SK-N-SH (cell line): Measurements from ENCODE around the gene NELFB. TPM values are rescaled to one million over a fixed set of nuclear protein-coding genes. Genes with fewer than 3 reads are reported as not detected.

Experiments
- CTCF ChIA-PET: fragments of 300-600, 350-600 bp; formaldehyde crosslinking; extraction: SDS; loops from one replicate; lab custom pipeline; 2021; lab: Yijun Ruan, JAX
- POLR2A ChIA-PET: fragments of 350-600 bp; sonication (Branson Sonifier 250); formaldehyde crosslinking; extraction: SDS; loops from one replicate; lab custom pipeline; 2020; ENCODE audit warnings: antibody characterized with exemption, inconsistent platforms; lab: Yijun Ruan, JAX
- DNase-seq: peaks from one replicate; pipeline ENCODE4 v3.0.0; 2012
- H2AFZ ChIP-seq: fragments of 200-600 bp; sonication (generic); 2 replicates; pipeline ENCODE4 v1.8.1; 2016; ENCODE audit warnings: antibody characterized with exemption, mild to moderate bottlenecking, low read depth
- H3F3A ChIP-seq: fragments of 200-600 bp; sonication (generic); replicated peaks from 2 replicates; pipeline ENCODE3; 2016; ENCODE audit warnings: antibody characterized with exemption, mild to moderate bottlenecking; ENCODE audit not compliant: insufficient read depth
- H3K27ac ChIP-seq, 2 experiments: fragments of 200-500 bp in 1 of 2; fragments of 200-600 bp in 1 of 2; sonication (Bioruptor generic) in 1 of 2; sonication (generic), shearing (Covaris generic) in 1 of 2; 2 replicates each; pipeline versions ENCODE4 v1.5.1 to v1.6.1; 2014 to 2016; ENCODE audit warnings: low read depth in 2 of 2, inconsistent platforms in 1 of 2, low read length in 1 of 2, mild to moderate bottlenecking in 1 of 2, mixed read lengths in 1 of 2
- H3K27me3 ChIP-seq: fragments of 200-600 bp; sonication (generic), shearing (Covaris generic); 2 replicates; pipeline ENCODE4 v1.6.1; 2016; ENCODE audit warnings: mixed run types; ENCODE audit not compliant: insufficient read depth
- H3K36me3 ChIP-seq, 2 experiments: fragments of 200-500 bp in 1 of 2; fragments of 200-600 bp in 1 of 2; sonication (Bioruptor generic) in 1 of 2; sonication (generic) in 1 of 2; replicated peaks in 1 of 2; 2 replicates each; pipeline versions ENCODE3 to v1.5.1; 2014 to 2016; ENCODE audit warnings: low read length in 1 of 2, mild to moderate bottlenecking in 1 of 2; ENCODE audit not compliant: insufficient read depth in 2 of 2, control insufficient read depth in 1 of 2
- H3K4me1 ChIP-seq, 2 experiments: fragments of 200-500 bp in 1 of 2; fragments of 200-600 bp in 1 of 2; sonication (Bioruptor generic) in 1 of 2; sonication (generic), shearing (Covaris generic) in 1 of 2; 2 replicates each; pipeline versions ENCODE4 v1.5.1 to v1.6.1; 2014 to 2016; ENCODE audit warnings: low read depth in 1 of 2, low read length in 1 of 2, mixed run types in 1 of 2; ENCODE audit not compliant: insufficient read depth in 2 of 2, control insufficient read depth in 1 of 2
- H3K4me2 ChIP-seq: fragments of 200-600 bp; sonication (generic), shearing (Covaris generic); 2 replicates; pipeline ENCODE4 v1.6.1; 2017; ENCODE audit warnings: mixed run types
- H3K4me3 ChIP-seq, 2 experiments: fragments of 200-500 bp in 1 of 2; fragments of 200-600 bp in 1 of 2; sonication (Bioruptor generic) in 1 of 2; sonication (generic), shearing (Covaris generic) in 1 of 2; 2 replicates each; pipeline versions ENCODE4 v1.5.1 to v1.8.1; 2014 to 2016; ENCODE audit warnings: low read depth in 2 of 2, inconsistent platforms in 1 of 2, low read length in 1 of 2, mild to moderate bottlenecking in 1 of 2, mixed read lengths in 1 of 2, moderate library complexity in 1 of 2
- H3K79me2 ChIP-seq: fragments of 200-600 bp; sonication (generic); 2 replicates; pipeline ENCODE4 v1.8.1; 2017; ENCODE audit warnings: mild to moderate bottlenecking; ENCODE audit not compliant: insufficient read depth
- H3K9ac ChIP-seq: fragments of 200-600 bp; sonication (generic); 2 replicates; pipeline ENCODE4 v1.6.1; 2017; ENCODE audit warnings: mixed run types
- H3K9me2 ChIP-seq: fragments of 200-600 bp; sonication (generic); 2 replicates; pipeline ENCODE4 v1.6.1; 2017; ENCODE audit warnings: mixed run types
- H3K9me3 ChIP-seq: fragments of 200-600 bp; sonication (generic); 2 replicates; pipeline ENCODE4 v1.6.1; 2017; ENCODE audit warnings: mixed run types, mild to moderate bottlenecking, moderate library complexity
- H4K20me1 ChIP-seq: fragments of 200-600 bp; sonication (generic); 2 replicates; pipeline ENCODE4 v1.6.1; 2017; ENCODE audit warnings: mild to moderate bottlenecking, mixed run types; ENCODE audit not compliant: insufficient read depth
- ELF1 ChIP-seq: IDR thresholded peaks from 2 replicates; pipeline ENCODE4 v1.4.0; 2012
- JUND ChIP-seq: IDR thresholded peaks from 2 replicates; pipeline ENCODE4 v1.4.0; 2012
- RAD21 ChIP-seq: IDR thresholded peaks from 2 replicates; pipeline ENCODE4 v1.6.1; 2012; ENCODE audit warnings: mild to moderate bottlenecking, low read length
- RCOR1 ChIP-seq: fragments of 150-350 bp; IDR thresholded peaks from 2 replicates; pipeline ENCODE4 v1.6.1; 2017; ENCODE audit warnings: antibody characterized with exemption, low read length
- RFX5 ChIP-seq: IDR thresholded peaks from 2 replicates; pipeline ENCODE4 v1.6.1; 2012; ENCODE audit warnings: mild to moderate bottlenecking, improper control_type of control experiment, low read length
- YY1 ChIP-seq: IDR thresholded peaks from 2 replicates; pipeline ENCODE4 v1.4.0; 2012; ENCODE audit warnings: low read depth, mild to moderate bottlenecking
- WGBS: methylation state at CpG from one replicate; pipeline ENCODE4 v1.1.6; 2017; ENCODE audit warnings: low lambda C conversion rate; 5-methylcytosine and 5-hydroxymethylcytosine counted together
- polyA plus RNA-seq, 3 experiments: library from polyadenylated mRNA; depleted of rRNA; stranded (reverse); fragments of >200 nt; gene quantifications; 2 replicates each; pipeline ENCODE4 v1.2.3, GENCODE V29; 2012
- TF ChIP-seq, protein P1 (sequence below): IDR thresholded peaks from 2 replicates; pipeline ENCODE4 v1.4.0; 2012; ENCODE audit warnings: low read depth, borderline replicate concordance
- TF ChIP-seq, protein P2 (sequence below): fragments of 150-350 bp; IDR thresholded peaks from 2 replicates; pipeline ENCODE4 v1.6.1; 2017; ENCODE audit warnings: antibody characterized with exemption, low read length, low read depth, borderline replicate concordance
- TF ChIP-seq, protein P3 (sequence below): IDR thresholded peaks from 2 replicates; pipeline ENCODE4 v1.6.1; 2012; ENCODE audit warnings: mild to moderate bottlenecking, low read depth, low read length, moderate library complexity
- TF ChIP-seq, protein P4 (sequence below): IDR thresholded peaks from 2 replicates; pipeline ENCODE4; 2012
- TF ChIP-seq, protein P5 (sequence below): IDR thresholded peaks from 2 replicates; pipeline ENCODE4 v1.4.0; 2012; ENCODE audit warnings: low read depth, borderline replicate concordance

NELFB gene
- polyA plus RNA-seq, 1 of the 3 experiments (the other 2 are of a cell fraction): 62.7 TPM

DNA sequence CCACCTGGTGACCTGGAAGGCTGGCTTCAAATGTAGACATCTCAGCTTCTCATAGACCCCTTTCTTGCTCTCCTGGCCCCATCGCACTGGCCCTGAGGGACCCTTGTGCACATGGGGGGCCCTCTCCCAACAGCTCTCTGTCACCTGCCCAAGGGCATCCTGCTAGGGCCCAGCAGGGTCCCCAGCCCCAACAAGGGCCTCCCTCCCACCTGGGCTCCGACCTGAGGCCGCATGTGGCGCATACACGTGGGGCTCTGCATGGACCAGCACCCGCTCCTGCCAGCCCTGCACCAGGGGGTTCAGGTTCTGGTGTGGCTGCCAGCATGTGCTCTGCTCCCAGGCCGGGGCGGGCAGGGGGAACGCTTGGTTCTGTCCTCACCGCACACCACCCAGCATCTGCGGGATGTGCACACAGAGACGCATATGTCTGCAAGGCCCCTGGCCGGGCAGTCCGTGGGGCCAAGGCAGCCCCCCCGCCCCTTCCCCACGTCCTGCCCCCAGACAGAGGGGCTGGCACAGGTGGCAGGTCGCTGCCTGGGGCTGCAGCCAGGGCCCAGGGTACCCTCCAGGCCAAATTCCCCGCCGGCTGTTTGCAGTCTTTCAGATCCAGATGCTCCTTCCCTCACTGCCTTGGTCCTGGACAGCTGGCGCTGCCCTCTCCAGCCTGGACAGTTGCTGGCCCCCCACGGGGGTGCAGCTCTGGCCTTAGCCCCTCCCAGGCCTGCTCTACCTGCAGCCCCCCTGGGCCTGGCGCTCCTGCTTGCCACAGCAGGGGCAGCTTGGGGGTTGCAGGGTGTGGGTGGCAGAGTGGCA, 64.8 kb downstream of the NELFB start:
- DNase-seq: peak; percentile 40
- H2AFZ ChIP-seq: no peak overlapping the region
- 71% methylated on average over 13 of the region's 22 CpGs for WGBS
- ChIA-PET CTCF (interaction anchor here (0.8 to 7.5 kb wide), 3 partner anchors 12 to 33 kb away, joined by 3 to 74 read pairs (median 4); partner anchors contain the start of gene NRARP), POLR2A (no interaction called here)
- no peaks in the 10 kb centered on the region for H3F3A ChIP-seq
- H3K4me2 ChIP-seq: no peak overlapping the region
- TF ChIP-seq RFX5 (no peak), RCOR1 (no peak), RAD21 (no peak), ELF1 (no peak), JUND (no peak), YY1 (no peak)
- TF ChIP-seq, protein P1, sequence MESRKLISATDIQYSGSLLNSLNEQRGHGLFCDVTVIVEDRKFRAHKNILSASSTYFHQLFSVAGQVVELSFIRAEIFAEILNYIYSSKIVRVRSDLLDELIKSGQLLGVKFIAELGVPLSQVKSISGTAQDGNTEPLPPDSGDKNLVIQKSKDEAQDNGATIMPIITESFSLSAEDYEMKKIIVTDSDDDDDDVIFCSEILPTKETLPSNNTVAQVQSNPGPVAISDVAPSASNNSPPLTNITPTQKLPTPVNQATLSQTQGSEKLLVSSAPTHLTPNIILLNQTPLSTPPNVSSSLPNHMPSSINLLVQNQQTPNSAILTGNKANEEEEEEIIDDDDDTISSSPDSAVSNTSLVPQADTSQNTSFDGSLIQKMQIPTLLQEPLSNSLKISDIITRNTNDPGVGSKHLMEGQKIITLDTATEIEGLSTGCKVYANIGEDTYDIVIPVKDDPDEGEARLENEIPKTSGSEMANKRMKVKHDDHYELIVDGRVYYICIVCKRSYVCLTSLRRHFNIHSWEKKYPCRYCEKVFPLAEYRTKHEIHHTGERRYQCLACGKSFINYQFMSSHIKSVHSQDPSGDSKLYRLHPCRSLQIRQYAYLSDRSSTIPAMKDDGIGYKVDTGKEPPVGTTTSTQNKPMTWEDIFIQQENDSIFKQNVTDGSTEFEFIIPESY: no peak
- TF ChIP-seq, protein P2, sequence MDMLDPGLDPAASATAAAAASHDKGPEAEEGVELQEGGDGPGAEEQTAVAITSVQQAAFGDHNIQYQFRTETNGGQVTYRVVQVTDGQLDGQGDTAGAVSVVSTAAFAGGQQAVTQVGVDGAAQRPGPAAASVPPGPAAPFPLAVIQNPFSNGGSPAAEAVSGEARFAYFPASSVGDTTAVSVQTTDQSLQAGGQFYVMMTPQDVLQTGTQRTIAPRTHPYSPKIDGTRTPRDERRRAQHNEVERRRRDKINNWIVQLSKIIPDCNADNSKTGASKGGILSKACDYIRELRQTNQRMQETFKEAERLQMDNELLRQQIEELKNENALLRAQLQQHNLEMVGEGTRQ: no peak
- TF ChIP-seq, protein P3, sequence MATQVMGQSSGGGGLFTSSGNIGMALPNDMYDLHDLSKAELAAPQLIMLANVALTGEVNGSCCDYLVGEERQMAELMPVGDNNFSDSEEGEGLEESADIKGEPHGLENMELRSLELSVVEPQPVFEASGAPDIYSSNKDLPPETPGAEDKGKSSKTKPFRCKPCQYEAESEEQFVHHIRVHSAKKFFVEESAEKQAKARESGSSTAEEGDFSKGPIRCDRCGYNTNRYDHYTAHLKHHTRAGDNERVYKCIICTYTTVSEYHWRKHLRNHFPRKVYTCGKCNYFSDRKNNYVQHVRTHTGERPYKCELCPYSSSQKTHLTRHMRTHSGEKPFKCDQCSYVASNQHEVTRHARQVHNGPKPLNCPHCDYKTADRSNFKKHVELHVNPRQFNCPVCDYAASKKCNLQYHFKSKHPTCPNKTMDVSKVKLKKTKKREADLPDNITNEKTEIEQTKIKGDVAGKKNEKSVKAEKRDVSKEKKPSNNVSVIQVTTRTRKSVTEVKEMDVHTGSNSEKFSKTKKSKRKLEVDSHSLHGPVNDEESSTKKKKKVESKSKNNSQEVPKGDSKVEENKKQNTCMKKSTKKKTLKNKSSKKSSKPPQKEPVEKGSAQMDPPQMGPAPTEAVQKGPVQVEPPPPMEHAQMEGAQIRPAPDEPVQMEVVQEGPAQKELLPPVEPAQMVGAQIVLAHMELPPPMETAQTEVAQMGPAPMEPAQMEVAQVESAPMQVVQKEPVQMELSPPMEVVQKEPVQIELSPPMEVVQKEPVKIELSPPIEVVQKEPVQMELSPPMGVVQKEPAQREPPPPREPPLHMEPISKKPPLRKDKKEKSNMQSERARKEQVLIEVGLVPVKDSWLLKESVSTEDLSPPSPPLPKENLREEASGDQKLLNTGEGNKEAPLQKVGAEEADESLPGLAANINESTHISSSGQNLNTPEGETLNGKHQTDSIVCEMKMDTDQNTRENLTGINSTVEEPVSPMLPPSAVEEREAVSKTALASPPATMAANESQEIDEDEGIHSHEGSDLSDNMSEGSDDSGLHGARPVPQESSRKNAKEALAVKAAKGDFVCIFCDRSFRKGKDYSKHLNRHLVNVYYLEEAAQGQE: no peak
- TF ChIP-seq, protein P4, sequence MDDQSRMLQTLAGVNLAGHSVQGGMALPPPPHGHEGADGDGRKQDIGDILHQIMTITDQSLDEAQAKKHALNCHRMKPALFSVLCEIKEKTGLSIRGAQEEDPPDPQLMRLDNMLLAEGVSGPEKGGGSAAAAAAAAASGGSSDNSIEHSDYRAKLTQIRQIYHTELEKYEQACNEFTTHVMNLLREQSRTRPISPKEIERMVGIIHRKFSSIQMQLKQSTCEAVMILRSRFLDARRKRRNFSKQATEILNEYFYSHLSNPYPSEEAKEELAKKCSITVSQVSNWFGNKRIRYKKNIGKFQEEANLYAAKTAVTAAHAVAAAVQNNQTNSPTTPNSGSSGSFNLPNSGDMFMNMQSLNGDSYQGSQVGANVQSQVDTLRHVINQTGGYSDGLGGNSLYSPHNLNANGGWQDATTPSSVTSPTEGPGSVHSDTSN: no peak
- TF ChIP-seq, protein P5, sequence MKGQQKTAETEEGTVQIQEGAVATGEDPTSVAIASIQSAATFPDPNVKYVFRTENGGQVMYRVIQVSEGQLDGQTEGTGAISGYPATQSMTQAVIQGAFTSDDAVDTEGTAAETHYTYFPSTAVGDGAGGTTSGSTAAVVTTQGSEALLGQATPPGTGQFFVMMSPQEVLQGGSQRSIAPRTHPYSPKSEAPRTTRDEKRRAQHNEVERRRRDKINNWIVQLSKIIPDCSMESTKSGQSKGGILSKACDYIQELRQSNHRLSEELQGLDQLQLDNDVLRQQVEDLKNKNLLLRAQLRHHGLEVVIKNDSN: no peak
- H3K9ac ChIP-seq: no peak overlapping the region
- H3K27ac ChIP-seq: no peak overlapping the region
- no peaks in the 10 kb centered on the region for H3K9me2 ChIP-seq
- H3K4me3 ChIP-seq: no peak overlapping the region
- no peaks in the 10 kb centered on the region for H4K20me1 ChIP-seq
- H3K27me3 ChIP-seq: no peaks in the 10 kb centered on the region
- H3K36me3 ChIP-seq: no peaks in the 10 kb centered on the region
- peaks cover 0 to 4% of the 10 kb centered on the region in 2 experiments; a peak in 1 of 4 replicates for H3K4me1 ChIP-seq
- no peaks in the 10 kb centered on the region for H3K79me2 ChIP-seq
- H3K9me3 ChIP-seq: no peaks in the 10 kb centered on the region
